Measurements from ENCODE around the gene GXYLT2. TPM values are rescaled to one million over a fixed set of nuclear protein-coding genes. Genes with fewer than 3 reads are reported as not detected.

The GXYLT2 gene
- total RNA-seq, 4 donors from 2014 or later = 16.2 to 23.6 (median 19.6) TPM

DNA sequence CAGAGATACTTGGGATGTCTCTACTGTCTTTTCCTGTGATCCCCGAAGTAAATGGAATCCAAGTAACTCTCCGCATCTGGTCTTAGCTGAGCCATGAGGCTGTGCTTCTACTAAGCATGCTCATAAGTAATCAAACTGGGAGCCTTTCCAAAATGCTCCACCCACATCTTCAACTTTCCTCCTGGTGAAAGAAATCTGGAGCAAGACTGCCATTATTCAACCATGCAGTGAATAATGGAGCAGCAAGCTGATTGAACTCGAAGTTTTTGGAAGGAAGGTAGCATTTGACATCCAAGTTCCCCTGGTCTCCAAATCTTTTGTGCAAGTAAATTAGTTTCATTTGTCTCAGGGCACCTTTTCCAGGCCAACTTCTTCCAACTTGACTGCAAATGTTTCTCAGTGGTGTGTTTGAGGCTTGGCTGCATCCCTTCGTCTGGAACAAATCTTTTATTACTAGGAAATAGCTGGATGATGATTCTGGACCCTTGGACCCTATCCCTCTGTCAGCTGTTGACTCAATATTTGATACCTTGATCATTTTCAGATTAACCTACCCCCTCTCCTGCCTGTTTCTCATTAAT is 19.4 kb downstream of the GXYLT2 start:
- Histone ChIP-seq H3K27me3 (no peaks in the 10 kb centered on the region), H3K4me1 (peaks cover 19 to 46% of the 10 kb centered on the region in 2 donors), H3K9me3 (no peaks in the 10 kb centered on the region), H3K36me3 (no peaks in the 10 kb centered on the region), H3K27ac (peak overlapping the region; percentile 52 to 80 (median 78)), H3K4me3 (replicated peaks in 1 of 3) (no peak overlapping the region)
- TF ChIP-seq POLR2A (IDR thresholded peaks at IDR 0.05) = no peak
- TF ChIP-seq, protein P1, sequence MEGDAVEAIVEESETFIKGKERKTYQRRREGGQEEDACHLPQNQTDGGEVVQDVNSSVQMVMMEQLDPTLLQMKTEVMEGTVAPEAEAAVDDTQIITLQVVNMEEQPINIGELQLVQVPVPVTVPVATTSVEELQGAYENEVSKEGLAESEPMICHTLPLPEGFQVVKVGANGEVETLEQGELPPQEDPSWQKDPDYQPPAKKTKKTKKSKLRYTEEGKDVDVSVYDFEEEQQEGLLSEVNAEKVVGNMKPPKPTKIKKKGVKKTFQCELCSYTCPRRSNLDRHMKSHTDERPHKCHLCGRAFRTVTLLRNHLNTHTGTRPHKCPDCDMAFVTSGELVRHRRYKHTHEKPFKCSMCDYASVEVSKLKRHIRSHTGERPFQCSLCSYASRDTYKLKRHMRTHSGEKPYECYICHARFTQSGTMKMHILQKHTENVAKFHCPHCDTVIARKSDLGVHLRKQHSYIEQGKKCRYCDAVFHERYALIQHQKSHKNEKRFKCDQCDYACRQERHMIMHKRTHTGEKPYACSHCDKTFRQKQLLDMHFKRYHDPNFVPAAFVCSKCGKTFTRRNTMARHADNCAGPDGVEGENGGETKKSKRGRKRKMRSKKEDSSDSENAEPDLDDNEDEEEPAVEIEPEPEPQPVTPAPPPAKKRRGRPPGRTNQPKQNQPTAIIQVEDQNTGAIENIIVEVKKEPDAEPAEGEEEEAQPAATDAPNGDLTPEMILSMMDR (IDR thresholded peaks at IDR 0.05) = no peak
- peak; percentile 43 to 52 for DNase-seq
- intact Hi-C loops (cut with DNase I) = no loop called here
- WGBS, 2 donors = 34 to 38% methylated on average over 4 of the region's 4 CpGs

DNA sequence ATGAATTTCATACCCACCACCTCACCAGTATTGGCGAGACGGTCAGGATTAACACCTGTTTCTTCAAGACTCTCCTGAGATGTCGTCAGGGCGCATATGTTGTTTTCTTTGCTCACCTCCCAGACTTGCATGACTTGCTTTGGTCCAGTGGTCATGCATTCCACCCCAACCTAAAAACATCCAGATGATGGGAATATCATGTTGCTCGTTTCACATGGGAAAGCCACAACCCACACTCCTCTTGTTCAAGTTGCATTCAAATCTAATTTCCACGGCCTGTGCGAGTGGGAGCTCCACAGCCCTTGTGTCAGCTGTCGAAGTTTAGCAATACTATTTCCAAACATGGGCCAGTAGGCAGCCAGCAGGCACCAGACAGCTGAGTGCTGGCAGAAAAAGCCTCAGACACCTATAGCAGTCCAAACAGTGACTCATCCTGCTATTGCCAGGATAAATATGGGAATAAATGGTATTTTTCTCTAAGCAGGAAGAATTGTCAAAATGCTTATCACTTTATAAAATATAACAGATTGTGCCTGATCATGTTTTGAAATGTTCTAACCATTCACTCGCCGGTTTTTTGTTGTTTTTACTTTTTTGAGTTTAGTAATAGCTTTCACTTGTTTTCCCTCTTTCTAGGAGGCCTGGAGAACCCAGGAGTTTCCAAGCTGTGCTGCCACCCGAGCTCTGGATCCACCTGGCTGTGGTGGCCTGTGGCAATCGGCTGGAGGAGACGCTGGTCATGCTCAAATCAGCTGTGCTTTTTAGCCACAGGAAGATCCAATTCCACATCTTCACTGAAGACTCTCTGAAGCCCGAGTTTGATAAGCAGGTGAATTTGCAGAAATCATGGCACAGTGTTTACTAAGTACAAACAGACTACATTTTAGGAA is 20.1 kb downstream of the GXYLT2 start:
- H3K9me3 ChIP-seq = no peaks in the 10 kb centered on the region
- peaks cover 19 to 46% of the 10 kb centered on the region in 2 donors for H3K4me1 ChIP-seq
- intact Hi-C loops (cut with DNase I) = no loop called here
- no peaks in the 10 kb centered on the region for H3K36me3 ChIP-seq
- 34 to 42% methylated on average over 14 of the region's 14 CpGs for WGBS, 2 donors
- DNase-seq = peak; percentile 69 to 74
- H3K27me3 ChIP-seq = no peaks in the 10 kb centered on the region
- peak overlapping the region; percentile 78 to 81 (median 80) for H3K27ac ChIP-seq
- H3K4me3 ChIP-seq (replicated peaks in 1 of 3) = no peak overlapping the region
- TF ChIP-seq, protein P1 (IDR thresholded peaks at IDR 0.05) = no peak
- peak in 1 of 2 donors; percentile 11 for TF ChIP-seq POLR2A (IDR thresholded peaks at IDR 0.05)

DNA sequence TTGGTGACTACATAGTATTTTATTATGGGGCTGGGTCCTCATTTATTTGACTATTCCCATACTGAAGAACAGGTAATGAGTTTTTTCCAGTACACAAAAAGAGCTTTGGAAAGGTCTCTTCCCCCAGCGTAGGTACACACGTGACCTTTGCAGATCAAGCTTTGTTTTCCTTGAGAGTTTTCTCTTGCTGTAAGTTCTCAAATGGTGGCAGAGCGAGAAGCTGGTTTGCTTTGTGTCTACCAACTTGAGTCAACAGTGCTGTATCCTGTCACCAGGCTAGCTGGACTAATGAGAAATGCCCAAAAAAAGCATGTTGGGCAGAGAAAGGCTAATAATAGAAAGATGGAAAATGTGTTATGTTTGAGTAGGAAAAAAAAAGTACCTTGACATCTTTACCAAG is 21.7 kb downstream of the GXYLT2 start:
- intact Hi-C loops (cut with DNase I) = no loop called here
- 35 to 43% methylated on average over 3 of the region's 3 CpGs for WGBS, 2 donors
- Histone ChIP-seq H3K27me3 (no peaks in the 10 kb centered on the region), H3K4me1 (peaks cover 19 to 40% of the 10 kb centered on the region in 2 donors), H3K9me3 (no peaks in the 10 kb centered on the region), H3K4me3 (replicated peaks in 1 of 3) (no peak overlapping the region), H3K27ac (peak overlapping the region; percentile 59 to 80 (median 69)), H3K36me3 (no peaks in the 10 kb centered on the region)
- TF ChIP-seq, protein P1 (IDR thresholded peaks at IDR 0.05) = no peak
- TF ChIP-seq POLR2A (IDR thresholded peaks at IDR 0.05) = no peak
- peak; percentile 75 to 76 for DNase-seq

DNA sequence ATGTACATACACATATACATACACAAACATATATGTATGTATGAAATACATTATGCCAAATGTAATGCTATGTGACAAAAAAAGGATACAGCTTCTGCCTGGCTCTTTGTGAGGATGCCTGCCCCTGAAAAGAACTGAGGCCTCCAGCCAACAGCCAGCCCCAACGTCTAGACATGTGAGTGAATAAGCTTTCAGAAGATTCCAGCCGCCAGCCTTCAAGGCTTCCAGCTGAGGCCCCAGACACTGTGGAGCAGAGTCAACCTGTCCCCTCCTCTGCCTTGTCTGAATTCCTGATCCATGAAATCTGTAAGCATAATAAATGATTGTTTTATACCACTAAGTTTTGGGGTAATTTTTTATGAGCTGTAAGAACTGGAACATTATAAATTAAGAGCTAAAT is 24.7 kb downstream of the GXYLT2 start:
- Histone ChIP-seq H3K36me3 (no peaks in the 10 kb centered on the region), H3K27ac (no peak overlapping the region), H3K4me3 (replicated peaks in 1 of 3) (no peak overlapping the region), H3K9me3 (no peaks in the 10 kb centered on the region), H3K4me1 (peaks cover 18 to 29% of the 10 kb centered on the region in 2 donors), H3K27me3 (no peaks in the 10 kb centered on the region)
- WGBS, 2 donors = 69 to 70% methylated on average over 2 of the region's 2 CpGs
- intact Hi-C loops (cut with DNase I) = no loop called here
- DNase-seq = no peak
- no peak for TF ChIP-seq POLR2A (IDR thresholded peaks at IDR 0.05)
- TF ChIP-seq, protein P1 (IDR thresholded peaks at IDR 0.05) = no peak

GRCh38 chr3:72914383-72914782 is 26.5 kb downstream of the GXYLT2 start:
- peaks cover 2 to 10% of the 10 kb centered on the region in 2 donors for H3K4me1 ChIP-seq
- no peak for DNase-seq
- TF ChIP-seq, protein P1 (IDR thresholded peaks at IDR 0.05) = no peak
- TF ChIP-seq POLR2A (IDR thresholded peaks at IDR 0.05) = no peak
- intact Hi-C loops (cut with DNase I) = no loop called here
- H3K27me3 ChIP-seq = no peaks in the 10 kb centered on the region
- H3K36me3 ChIP-seq = no peaks in the 10 kb centered on the region
- no peak overlapping the region for H3K4me3 ChIP-seq (replicated peaks in 1 of 3)
- no peaks in the 10 kb centered on the region for H3K9me3 ChIP-seq
- H3K27ac ChIP-seq = no peak overlapping the region
- 96 to 99% methylated on average over 14 of the region's 14 CpGs for WGBS, 2 donors

Measured in thyroid gland (tissue), 4 donors.